NCI-H1092 treated with DMSO at 0.1 percent for 48 hours (cell line): ENCODE data around the gene RAI1.
A peak's percentile ranks its signal among the peaks of the same experiment; 100 is the strongest.

Experiments used
- DNase-seq: peaks from one replicate; lab custom pipeline; 2025; lab: John Stamatoyannopoulos, UW

RAI1 gene

GRCh38 chr17:17815436-17816200 lies 134.4 kb downstream of the RAI1 start:
- DNase-seq = no peak

- no peak for DNase-seq
Measured at GRCh38 chr17:17816240-17816814, 135.1 kb downstream of the RAI1 start.

- no peak for DNase-seq
Measured at GRCh38 chr17:17816831-17817551, 135.7 kb downstream of the RAI1 start.

- no peak for DNase-seq
Measured at GRCh38 chr17:17817552-17817947, 136.3 kb downstream of the RAI1 start.

- DNase-seq = no peak
Measured at GRCh38 chr17:17818088-17818526, 136.8 kb downstream of the RAI1 start.

- no peak for DNase-seq
Measured at GRCh38 chr17:17819111-17819510, 137.9 kb downstream of the RAI1 start.

GRCh38 chr17:17819561-17819995 lies 138.3 kb downstream of the RAI1 start:
- DNase-seq = no peak

- no peak for DNase-seq
Measured at GRCh38 chr17:17820046-17820445, 138.8 kb downstream of the RAI1 start.

GRCh38 chr17:17820463-17821158 lies 139.4 kb downstream of the RAI1 start:
- no peak for DNase-seq

GRCh38 chr17:17822189-17822588 lies 140.9 kb downstream of the RAI1 start:
- no peak for DNase-seq

- no peak for DNase-seq
Measured at GRCh38 chr17:17822616-17823015, 141.4 kb downstream of the RAI1 start.

GRCh38 chr17:17823433-17824118 lies 142.3 kb downstream of the RAI1 start:
- DNase-seq = peak; percentile 72

- no peak for DNase-seq
Measured at GRCh38 chr17:17824119-17824782, 143.0 kb downstream of the RAI1 start.

- DNase-seq = no peak
Measured at GRCh38 chr17:17824783-17825614, 143.7 kb downstream of the RAI1 start.

GRCh38 chr17:17826342-17826713 lies 145.1 kb downstream of the RAI1 start:
- DNase-seq = no peak

GRCh38 chr17:17826942-17827785 lies 145.9 kb downstream of the RAI1 start:
- no peak for DNase-seq

GRCh38 chr17:17827826-17828621 lies 146.8 kb downstream of the RAI1 start:
- no peak for DNase-seq

- no peak for DNase-seq
Measured at GRCh38 chr17:17830269-17830567, 149.0 kb downstream of the RAI1 start.

- no peak for DNase-seq
Measured at GRCh38 chr17:17830740-17831207, 149.5 kb downstream of the RAI1 start.
